ENCODE data around the gene PELO.

PELO gene

DNA sequence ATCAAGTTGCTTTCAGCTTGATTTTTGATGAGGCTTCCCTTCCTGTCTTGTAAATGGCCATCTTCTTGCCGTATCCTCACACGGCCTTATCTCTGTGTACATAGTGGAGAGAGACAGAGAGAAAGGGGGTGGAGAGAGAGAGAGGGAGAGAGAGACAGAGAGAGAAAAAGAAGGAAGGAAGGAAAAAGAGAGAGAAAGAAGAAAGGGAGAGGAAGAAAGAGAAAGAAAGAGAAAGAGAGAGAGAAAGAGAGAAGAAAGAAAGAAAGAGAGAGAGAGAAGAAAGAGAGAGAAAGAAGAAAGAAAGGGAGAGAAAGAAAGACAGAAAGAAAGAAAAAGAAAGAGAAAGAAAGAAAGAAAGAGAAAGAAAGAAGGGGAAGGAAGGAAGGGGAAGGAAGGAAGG lies 46.6 kb downstream of the PELO start:
- DNase-seq: no peak

GRCh38 chr5:52837068-52837467 lies 49.4 kb downstream of the PELO start:
- DNase-seq: no peak

Measured in CD4-positive, alpha-beta T cell treated with Interleukin-12 subunit alpha and Interleukin-12 subunit beta, for 1 hour (primary cell).